Neural crest cell (in vitro differentiated cells): ENCODE measurements around the gene KCTD18. TPM values are rescaled to one million over a fixed set of nuclear protein-coding genes. Genes with fewer than 3 reads are reported as not detected.

Source experiments
- DNase-seq: peaks from one replicate; pipeline ENCODE4 v3.0.0; 2021; ENCODE audit warnings: low read depth, mixed read lengths, low spot score
- H3K27ac Mint-ChIP-seq: one replicate; pipeline ENCODE4 v1.8.0; 2021; ENCODE audit warnings: mild to moderate bottlenecking, mixed read lengths; ENCODE audit not compliant: unreplicated experiment
- H3K27me3 Mint-ChIP-seq: 2 replicates; pipeline ENCODE4 v1.8.0; 2021; ENCODE audit warnings: low read depth, mild to moderate bottlenecking, mixed read lengths
- H3K36me3 Mint-ChIP-seq: 2 replicates; pipeline ENCODE4 v1.8.0; 2021; ENCODE audit warnings: low read depth, mild to moderate bottlenecking, mixed read lengths
- H3K4me1 Mint-ChIP-seq: 2 replicates; pipeline ENCODE4 v1.8.0; 2021; ENCODE audit warnings: mixed read lengths
- H3K4me3 Mint-ChIP-seq: one replicate; pipeline ENCODE4 v1.8.0; 2021; ENCODE audit warnings: mild to moderate bottlenecking, mixed read lengths
- H3K9me3 Mint-ChIP-seq: 2 replicates; pipeline ENCODE4 v1.8.0; 2021; ENCODE audit warnings: mixed read lengths
- CTCF ChIP-seq: fragments of 200-600 bp; sonication (generic); conservative IDR thresholded peaks from 2 replicates; pipeline ENCODE4 v1.5.0; 2021; ENCODE audit warnings: antibody characterized with exemption, mild to moderate bottlenecking
- long read RNA-seq: library from polyadenylated mRNA; unstranded; transcript quantifications from one replicate; pipeline ENCODE4 v2.0.0, GENCODE V29; 2020
- total RNA-seq: library from RNA; stranded (reverse); gene quantifications from 2 replicates; pipeline ENCODE4 v1.2.1, GENCODE V29; 2021

KCTD18 gene
- 6.2 and 6.5 TPM in 2 replicates for total RNA-seq
- long read RNA-seq, partial matches to known transcripts = 1 of 9 reads
- long read RNA-seq, other reads (novel, unspliced or antisense) = 2 of 9 reads

GRCh38 chr2:200509612-200510433 lies at the start of gene KCTD18:
KCTD18 (minus strand) TSS chr2:200510068; CDS start chr2:200507016, 3,052 bp downstream.
- H3K4me3 Mint-ChIP-seq = peak within 1 kb of the TSS; percentile 88
- peak within 1 kb of the TSS; percentile 39 for H3K27ac Mint-ChIP-seq
- H3K36me3 Mint-ChIP-seq = no peaks in the 10 kb centered on the region
- no peaks in the 10 kb centered on the region for H3K9me3 Mint-ChIP-seq
- peak; percentile 83 for TF ChIP-seq CTCF
- H3K27me3 Mint-ChIP-seq = no peaks in the 10 kb centered on the region
- peaks cover 13% of the 10 kb centered on the region for H3K4me1 Mint-ChIP-seq
- peak; percentile 89 for DNase-seq

GRCh38 chr2:200540793-200541192 lies 30.9 kb upstream of the KCTD18 start:
- Mint-ChIP-seq H3K9me3 (peaks cover 2% of the 10 kb centered on the region), H3K4me1 (no peaks in the 10 kb centered on the region), H3K4me3 (no peak overlapping the region), H3K27me3 (no peaks in the 10 kb centered on the region), H3K27ac (no peak overlapping the region), H3K36me3 (peaks cover 48% of the 10 kb centered on the region)
- TF ChIP-seq CTCF = no peak
- DNase-seq = no peak

- Mint-ChIP-seq H3K4me1 (no peaks in the 10 kb centered on the region), H3K4me3 (no peak overlapping the region), H3K27ac (no peak overlapping the region), H3K27me3 (no peaks in the 10 kb centered on the region), H3K36me3 (peaks cover 26% of the 10 kb centered on the region), H3K9me3 (no peaks in the 10 kb centered on the region)
- no peak for TF ChIP-seq CTCF
- DNase-seq = no peak
Observed at GRCh38 chr2:200538139-200538538, 28.3 kb upstream of the KCTD18 start.

- no peak for DNase-seq
- TF ChIP-seq CTCF = no peak
- Mint-ChIP-seq H3K4me3 (no peak overlapping the region), H3K4me1 (no peaks in the 10 kb centered on the region), H3K36me3 (peaks cover 2% of the 10 kb centered on the region), H3K9me3 (no peaks in the 10 kb centered on the region), H3K27me3 (no peaks in the 10 kb centered on the region), H3K27ac (peak overlapping the region; percentile 31)
Observed at GRCh38 chr2:200534572-200534971, 24.7 kb upstream of the KCTD18 start.

- no peaks in the 10 kb centered on the region for H3K27me3 Mint-ChIP-seq
- TF ChIP-seq CTCF = no peak
- no peak overlapping the region for H3K4me3 Mint-ChIP-seq
- no peaks in the 10 kb centered on the region for H3K9me3 Mint-ChIP-seq
- H3K27ac Mint-ChIP-seq = no peak overlapping the region
- H3K4me1 Mint-ChIP-seq = peaks cover 4% of the 10 kb centered on the region
- DNase-seq = no peak
- no peaks in the 10 kb centered on the region for H3K36me3 Mint-ChIP-seq
Observed at GRCh38 chr2:200533754-200534153, 23.9 kb upstream of the KCTD18 start.
